Measurements from ENCODE around the gene CRYGN. TPM values are rescaled to one million over a fixed set of nuclear protein-coding genes. Genes with fewer than 3 reads are reported as not detected.

Gene CRYGN
- polyA plus RNA-seq, 3 donors, result not detected

- peak overlapping the region in 1 of 2 donors; percentile 88 for H3K4me3 Mint-ChIP-seq
- no peak for TF ChIP-seq CTCF (IDR thresholded peaks at IDR 0.05)
- no peaks in the 10 kb centered on the region for H4K20me1 ChIP-seq (ENCODE audit: insufficient read depth, low read length)
- intact Hi-C loops (cut with micrococcal nuclease), result no loop called here
- no peak overlapping the region for H3K27ac ChIP-seq (ENCODE audit: low read depth in 1 of 2, low read length in 2 of 2)
- no peak overlapping the region for H3K27ac Mint-ChIP-seq
- H3K4me2 ChIP-seq (replicated peaks; ENCODE audit: extremely low read depth, low read length, poor library complexity, severe bottlenecking), result no peak overlapping the region
- H3K9ac ChIP-seq (ENCODE audit: insufficient read depth, low read length, poor library complexity, severe bottlenecking), result no peak overlapping the region
- H3K27me3 Mint-ChIP-seq (ENCODE audit: low read depth in 3 of 3), result peaks cover 48 to 55% (median 54%) of the 10 kb centered on the region in 3 donors
- peaks cover 53 to 60% of the 10 kb centered on the region in 2 donors for H3K4me1 ChIP-seq (ENCODE audit: control insufficient read depth in 1 of 2, insufficient read depth in 2 of 2, low read length in 2 of 2)
- no peak for DNase-seq
- peaks cover 3 to 25% (median 17%) of the 10 kb centered on the region in 7 donors for H3K9me3 Mint-ChIP-seq
- H3K36me3 Mint-ChIP-seq, result peaks cover 14 to 19% of the 10 kb centered on the region in 2 donors
- H3K4me3 ChIP-seq (replicated peaks in 1 of 3; ENCODE audit: low read depth in 2 of 3, low read length in 3 of 3), result no peak overlapping the region
- peaks cover 0 to 10% of the 10 kb centered on the region in 2 donors for H3K9me3 ChIP-seq (replicated peaks in 1 of 2; ENCODE audit: control insufficient read depth in 1 of 2, insufficient read depth in 1 of 2, low read length in 2 of 2)
- H3K4me1 Mint-ChIP-seq, result peaks cover 54% of the 10 kb centered on the region
- H3K27me3 ChIP-seq (ENCODE audit: control insufficient read depth in 2 of 2, insufficient read depth in 2 of 2, low read length in 2 of 2), result peaks cover 25 to 47% of the 10 kb centered on the region in 2 donors
- H3K36me3 ChIP-seq (replicated peaks in 1 of 2; ENCODE audit: control insufficient read depth in 1 of 2, insufficient read depth in 2 of 2, low read length in 2 of 2), result no peaks in the 10 kb centered on the region
- WGBS (ENCODE audit: insufficient coverage), result 88% methylated on average over 4 of the region's 4 CpGs
- H2AFZ ChIP-seq (ENCODE audit: insufficient read depth, low read depth, low read length, poor library complexity, severe bottlenecking), result no peak overlapping the region
- H3K79me2 ChIP-seq (ENCODE audit: insufficient read depth, low read length), result no peaks in the 10 kb centered on the region
Observed at GRCh38 chr7:151412318-151412717, 27.6 kb downstream of the CRYGN start.

- peak; percentile 17 to 35 (median 31) for DNase-seq
- peaks cover 46 to 52% of the 10 kb centered on the region in 2 donors for H3K4me1 ChIP-seq (ENCODE audit: control insufficient read depth in 1 of 2, insufficient read depth in 2 of 2, low read length in 2 of 2)
- H3K9ac ChIP-seq (ENCODE audit: insufficient read depth, low read length, poor library complexity, severe bottlenecking), result no peak overlapping the region
- H2AFZ ChIP-seq (ENCODE audit: insufficient read depth, low read depth, low read length, poor library complexity, severe bottlenecking), result no peak overlapping the region
- 21% methylated on average over 5 of the region's 6 CpGs for WGBS (ENCODE audit: insufficient coverage)
- H3K4me3 ChIP-seq (replicated peaks in 1 of 3; ENCODE audit: low read depth in 2 of 3, low read length in 3 of 3), result no peak overlapping the region
- peaks cover 3 to 22% (median 17%) of the 10 kb centered on the region in 7 donors for H3K9me3 Mint-ChIP-seq
- H3K36me3 ChIP-seq (replicated peaks in 1 of 2; ENCODE audit: control insufficient read depth in 1 of 2, insufficient read depth in 2 of 2, low read length in 2 of 2), result no peaks in the 10 kb centered on the region
- no peak overlapping the region for H3K27ac ChIP-seq (ENCODE audit: low read depth in 1 of 2, low read length in 2 of 2)
- H3K27me3 ChIP-seq (ENCODE audit: control insufficient read depth in 2 of 2, insufficient read depth in 2 of 2, low read length in 2 of 2), result peaks cover 25 to 53% of the 10 kb centered on the region in 2 donors
- H3K4me2 ChIP-seq (replicated peaks; ENCODE audit: extremely low read depth, low read length, poor library complexity, severe bottlenecking), result no peak overlapping the region
- no peak for TF ChIP-seq CTCF (IDR thresholded peaks at IDR 0.05)
- peaks cover 48 to 61% (median 56%) of the 10 kb centered on the region in 3 donors for H3K27me3 Mint-ChIP-seq (ENCODE audit: low read depth in 3 of 3)
- peaks cover 14% of the 10 kb centered on the region in 2 donors for H3K36me3 Mint-ChIP-seq
- peaks cover 0 to 10% of the 10 kb centered on the region in 2 donors for H3K9me3 ChIP-seq (replicated peaks in 1 of 2; ENCODE audit: control insufficient read depth in 1 of 2, insufficient read depth in 1 of 2, low read length in 2 of 2)
- H3K4me1 Mint-ChIP-seq, result peaks cover 46% of the 10 kb centered on the region
- peak overlapping the region in 2 of 7 donors; percentile 42 to 54 for H3K27ac Mint-ChIP-seq
- intact Hi-C loops (cut with micrococcal nuclease), result no loop called here
- no peaks in the 10 kb centered on the region for H3K79me2 ChIP-seq (ENCODE audit: insufficient read depth, low read length)
- H3K4me3 Mint-ChIP-seq, result peak overlapping the region; percentile 47 to 88
- no peaks in the 10 kb centered on the region for H4K20me1 ChIP-seq (ENCODE audit: insufficient read depth, low read length)
Observed at GRCh38 chr7:151411551-151411950, 28.4 kb downstream of the CRYGN start.
